Measurements from ENCODE around the gene ITGB8.

Gene ITGB8

GRCh38 chr7:20395104-20395503 is 64.4 kb downstream of the ITGB8 start:
- TF ChIP-seq ZFX (IDR thresholded peaks at IDR 0.05) (no peak), CTCF (conservative IDR thresholded peaks at IDR 0.05) (no peak)
- no peak overlapping the region for H3K27ac ChIP-seq

DNA sequence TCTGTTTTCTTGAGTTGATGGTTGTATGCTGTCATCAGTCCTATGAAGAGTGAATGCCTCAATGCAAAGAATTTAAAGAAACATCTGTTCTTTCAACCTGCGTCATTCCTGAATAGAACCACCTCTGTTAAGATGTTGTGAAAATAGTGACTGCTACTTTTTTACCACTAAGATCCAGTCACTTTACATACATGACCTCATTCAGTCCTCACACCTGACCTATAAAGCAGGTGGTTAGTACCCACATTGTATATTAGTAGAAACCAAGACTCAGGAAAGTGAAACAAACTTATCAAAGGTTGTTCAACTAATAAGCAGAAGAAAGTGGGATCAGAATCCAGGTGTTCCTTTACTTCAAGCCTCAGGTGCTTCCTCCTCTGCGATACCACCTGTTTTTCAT is 64.8 kb downstream of the ITGB8 start:
- no peak overlapping the region for H3K27ac ChIP-seq
- TF ChIP-seq ZFX (IDR thresholded peaks at IDR 0.05) (no peak), CTCF (conservative IDR thresholded peaks at IDR 0.05) (no peak)

DNA sequence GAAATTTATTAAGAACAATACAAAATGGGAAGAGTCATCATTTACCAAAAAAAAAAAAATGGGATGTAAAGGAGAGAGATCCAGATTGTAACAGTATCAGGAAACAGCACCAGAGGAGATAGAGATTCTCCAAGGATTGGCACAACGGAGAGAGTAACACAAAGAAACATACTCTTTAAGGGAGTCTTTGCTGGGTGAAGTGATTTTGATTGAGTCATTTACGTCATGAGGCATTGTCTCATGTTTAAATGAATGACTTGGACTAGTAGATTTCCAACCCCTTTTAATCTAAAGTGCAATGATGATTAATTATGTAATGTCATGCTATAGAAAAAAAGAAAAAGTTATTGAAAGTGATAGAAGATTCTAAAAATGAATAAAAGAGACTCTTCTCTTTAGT is 68.8 kb downstream of the ITGB8 start:
- no peak for TF ChIP-seq CTCF (conservative IDR thresholded peaks at IDR 0.05)
- TF ChIP-seq ZFX (IDR thresholded peaks at IDR 0.05): no peak

DNA sequence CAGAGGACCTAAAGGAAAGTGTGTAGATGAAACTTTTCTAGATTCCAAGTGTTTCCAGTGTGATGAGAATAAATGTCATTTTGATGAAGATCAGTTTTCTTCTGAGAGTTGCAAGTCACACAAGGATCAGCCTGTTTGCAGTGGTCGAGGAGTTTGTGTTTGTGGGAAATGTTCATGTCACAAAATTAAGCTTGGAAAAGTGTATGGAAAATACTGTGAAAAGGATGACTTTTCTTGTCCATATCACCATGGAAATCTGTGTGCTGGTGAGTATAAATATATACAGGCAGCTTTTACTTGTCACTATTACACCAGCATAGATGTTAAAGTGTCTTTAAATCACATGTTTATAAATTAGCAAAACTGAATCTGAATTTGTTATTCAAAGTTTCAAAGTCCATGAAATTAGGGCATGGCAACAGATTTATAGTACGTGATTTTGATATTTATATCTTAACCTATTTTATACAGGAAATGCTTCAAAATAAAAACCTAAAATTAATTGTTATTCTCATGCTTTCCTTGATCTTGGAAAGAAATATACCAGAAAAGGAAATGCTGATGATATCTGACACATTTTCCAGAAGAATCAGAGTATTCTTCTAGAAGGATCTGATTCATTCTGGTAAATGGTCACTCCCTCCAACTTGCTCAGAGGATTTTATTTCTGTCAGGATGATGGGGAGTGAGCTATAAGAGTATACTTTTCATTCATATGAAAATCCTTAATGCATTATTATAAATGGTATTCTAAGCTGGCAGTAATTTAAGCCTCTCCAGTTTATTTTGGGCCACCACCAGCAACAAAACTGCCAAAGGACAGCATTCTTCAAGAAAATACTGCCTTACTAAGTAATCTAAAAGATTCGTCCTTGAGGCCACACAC is 71.4 kb downstream of the ITGB8 start:
- no peak overlapping the region for H3K27ac ChIP-seq
- TF ChIP-seq ZFX (IDR thresholded peaks at IDR 0.05): no peak
- no peak for TF ChIP-seq CTCF (conservative IDR thresholded peaks at IDR 0.05)

More for the DNA sequence above, 68.8 kb downstream of the ITGB8 start:
- no peak overlapping the region for H3K27ac ChIP-seq

DNA sequence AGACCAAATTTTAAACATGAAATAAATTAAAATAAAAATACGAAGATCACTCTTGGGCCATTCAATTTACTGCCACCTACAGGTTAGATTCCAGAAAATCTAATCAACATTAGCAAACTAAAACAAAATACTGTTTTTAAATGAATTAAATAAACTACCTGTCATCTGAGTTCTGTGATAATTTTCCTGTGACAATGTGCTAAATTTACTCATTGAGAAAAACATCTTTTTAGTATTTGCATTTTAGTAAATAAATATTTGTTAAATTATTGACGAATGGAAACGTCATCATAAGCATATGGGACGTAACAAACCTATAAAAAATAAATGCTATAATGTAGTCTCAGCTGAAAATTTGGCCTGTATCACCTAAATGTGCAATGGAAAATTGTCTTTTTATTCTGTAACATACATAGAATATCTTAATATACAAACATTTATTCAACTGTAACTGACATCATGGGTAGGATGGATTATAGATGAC is 72.1 kb downstream of the ITGB8 start:
- H3K27ac ChIP-seq: no peak overlapping the region

GRCh38 chr7:20403331-20403730 is 72.6 kb downstream of the ITGB8 start:
- no peak overlapping the region for H3K27ac ChIP-seq
- no peak for TF ChIP-seq ZFX (IDR thresholded peaks at IDR 0.05)
- no peak for TF ChIP-seq CTCF (conservative IDR thresholded peaks at IDR 0.05)

More for the DNA sequence above, 72.1 kb downstream of the ITGB8 start:
- TF ChIP-seq ZFX (IDR thresholded peaks at IDR 0.05) (no peak), CTCF (conservative IDR thresholded peaks at IDR 0.05) (peak; percentile 77)

GRCh38 chr7:20404320-20404719 is 73.6 kb downstream of the ITGB8 start:
- H3K27ac ChIP-seq: no peak overlapping the region
- TF ChIP-seq ZFX (IDR thresholded peaks at IDR 0.05) (no peak), CTCF (conservative IDR thresholded peaks at IDR 0.05) (no peak)

All from C4-2B (cell line).